OCI-LY1 (cell line): ENCODE results near the gene HRAS.

Source experiments
- H2AFZ ChIP-seq: fragments of 200-600 bp; sonication (generic), shearing (Covaris generic); 2 replicates; pipeline ENCODE4 v1.6.0; 2014; ENCODE audit warnings: antibody characterized with exemption, mild to moderate bottlenecking, low read length
- H3F3A ChIP-seq: fragments of 200-600 bp; sonication (generic), shearing (Covaris generic); 2 replicates; pipeline ENCODE4 v1.6.0; 2014; ENCODE audit warnings: mild to moderate bottlenecking, antibody characterized with exemption, low read length, moderate library complexity; ENCODE audit not compliant: insufficient read depth
- H3K27ac ChIP-seq: fragments of 200-600 bp; sonication (generic); 2 replicates; pipeline ENCODE4 v1.5.1; 2014; ENCODE audit warnings: low read length, mixed run types, mild to moderate bottlenecking, low read depth; ENCODE audit not compliant: poor library complexity, severe bottlenecking
- H3K27me3 ChIP-seq: fragments of 200-600 bp; sonication (generic); 2 replicates; pipeline ENCODE4 v1.6.0; 2014; ENCODE audit warnings: antibody characterized with exemption, mild to moderate bottlenecking, low read length, moderate library complexity; ENCODE audit not compliant: insufficient read depth
- H3K36me3 ChIP-seq: fragments of 200-600 bp; sonication (generic); 2 replicates; pipeline ENCODE4 v1.6.1; 2014; ENCODE audit warnings: mild to moderate bottlenecking, antibody characterized with exemption, low read length, moderate library complexity, mixed read lengths; ENCODE audit not compliant: insufficient read depth
- H3K4me1 ChIP-seq: fragments of 200-600 bp; sonication (generic); 2 replicates; pipeline ENCODE4 v1.5.1; 2014; ENCODE audit warnings: mild to moderate bottlenecking, low read length, moderate library complexity; ENCODE audit not compliant: insufficient read depth, severe bottlenecking
- H3K4me2 ChIP-seq: fragments of 200-600 bp; sonication (generic), shearing (Covaris generic); 2 replicates; pipeline ENCODE4 v1.6.1; 2014; ENCODE audit warnings: low read length
- H3K4me3 ChIP-seq: fragments of 200-600 bp; sonication (generic); 2 replicates; pipeline ENCODE4 v1.5.1; 2014; ENCODE audit warnings: low read length, low read depth, mild to moderate bottlenecking, mixed read lengths; ENCODE audit not compliant: poor library complexity, severe bottlenecking
- H3K79me2 ChIP-seq: fragments of 200-600 bp; shearing (Covaris generic); 2 replicates; pipeline ENCODE4 v1.6.1; 2016; ENCODE audit warnings: mixed run types, low read length, mixed read lengths; ENCODE audit not compliant: insufficient read depth
- H3K9ac ChIP-seq: fragments of 200-600 bp; sonication (generic), shearing (Covaris generic); 2 replicates; pipeline ENCODE4 v1.6.1; 2014; ENCODE audit warnings: mild to moderate bottlenecking, low read length, mixed read lengths
- H3K9me2 ChIP-seq: fragments of 200-600 bp; sonication (generic), shearing (Covaris generic); 2 replicates; pipeline ENCODE4 v1.6.1; 2014; ENCODE audit warnings: low read depth, mild to moderate bottlenecking, low read length, mixed read lengths
- H3K9me3 ChIP-seq: fragments of 200-600 bp; shearing (Covaris generic); 2 replicates; pipeline ENCODE4 v1.6.1; 2014; ENCODE audit warnings: low read length, mixed read lengths
- H4K20me1 ChIP-seq: fragments of 200-600 bp; sonication (generic), shearing (Covaris generic); 2 replicates; pipeline ENCODE4 v1.6.0; 2016; ENCODE audit warnings: mild to moderate bottlenecking, low read length; ENCODE audit not compliant: insufficient read depth
- EZH2 ChIP-seq: fragments of 200-600 bp; sonication (generic), shearing (Covaris generic); IDR thresholded peaks from 2 replicates; pipeline ENCODE4 v1.8.0; 2017; ENCODE audit warnings: borderline replicate concordance, mixed run types, mild to moderate bottlenecking, antibody characterized with exemption, low read length, moderate library complexity, mixed read lengths
- TF ChIP-seq, protein P1 (sequence below): fragments of 200-600 bp; sonication (generic), shearing (Covaris generic); IDR thresholded peaks from 2 replicates; pipeline ENCODE4 v1.5.1; 2017; ENCODE audit warnings: mild to moderate bottlenecking, antibody characterized with exemption, low read length, moderate library complexity, mixed read lengths

HRAS gene

DNA sequence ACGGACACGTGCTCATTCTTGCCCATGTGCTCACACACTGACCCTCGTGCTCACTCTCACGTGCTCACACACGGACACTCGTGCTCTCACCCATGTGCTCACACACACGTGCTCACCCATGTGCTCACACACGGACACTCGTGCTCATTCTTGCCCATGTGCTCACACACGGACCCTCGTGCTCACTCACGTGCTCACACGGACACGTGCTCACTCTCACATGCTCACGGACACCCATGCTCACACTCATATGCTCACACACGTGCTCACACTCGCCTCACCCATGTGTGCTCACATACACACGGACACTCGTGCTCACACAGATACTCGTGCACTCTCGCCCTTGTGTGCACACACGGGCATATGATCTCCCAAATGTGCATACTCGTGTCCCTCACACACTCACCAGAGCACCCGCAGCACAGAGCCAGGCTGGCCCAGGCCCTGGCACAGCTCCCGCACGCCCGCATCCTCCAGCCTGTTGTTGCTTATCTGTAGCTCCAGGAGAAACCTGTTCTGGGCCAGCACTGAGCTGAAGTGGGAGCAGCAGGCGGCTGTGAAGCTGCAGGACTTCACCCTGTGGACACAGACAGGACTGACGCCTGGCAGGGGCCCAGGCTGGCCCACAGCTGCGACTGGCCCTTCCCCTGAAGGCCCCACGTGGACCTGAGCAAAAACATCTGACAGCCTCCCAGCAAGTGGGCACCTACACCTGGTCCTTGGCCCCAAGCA is 37.6 kb downstream of the HRAS start:
- H4K20me1 ChIP-seq, result no peaks in the 10 kb centered on the region
- no peak overlapping the region for H3K9ac ChIP-seq
- peaks cover 80% of the 10 kb centered on the region for H3K36me3 ChIP-seq
- no peaks in the 10 kb centered on the region for H3K27me3 ChIP-seq
- H3K4me1 ChIP-seq, result peaks cover 5% of the 10 kb centered on the region
- no peaks in the 10 kb centered on the region for H3K9me2 ChIP-seq
- TF ChIP-seq, protein P1, sequence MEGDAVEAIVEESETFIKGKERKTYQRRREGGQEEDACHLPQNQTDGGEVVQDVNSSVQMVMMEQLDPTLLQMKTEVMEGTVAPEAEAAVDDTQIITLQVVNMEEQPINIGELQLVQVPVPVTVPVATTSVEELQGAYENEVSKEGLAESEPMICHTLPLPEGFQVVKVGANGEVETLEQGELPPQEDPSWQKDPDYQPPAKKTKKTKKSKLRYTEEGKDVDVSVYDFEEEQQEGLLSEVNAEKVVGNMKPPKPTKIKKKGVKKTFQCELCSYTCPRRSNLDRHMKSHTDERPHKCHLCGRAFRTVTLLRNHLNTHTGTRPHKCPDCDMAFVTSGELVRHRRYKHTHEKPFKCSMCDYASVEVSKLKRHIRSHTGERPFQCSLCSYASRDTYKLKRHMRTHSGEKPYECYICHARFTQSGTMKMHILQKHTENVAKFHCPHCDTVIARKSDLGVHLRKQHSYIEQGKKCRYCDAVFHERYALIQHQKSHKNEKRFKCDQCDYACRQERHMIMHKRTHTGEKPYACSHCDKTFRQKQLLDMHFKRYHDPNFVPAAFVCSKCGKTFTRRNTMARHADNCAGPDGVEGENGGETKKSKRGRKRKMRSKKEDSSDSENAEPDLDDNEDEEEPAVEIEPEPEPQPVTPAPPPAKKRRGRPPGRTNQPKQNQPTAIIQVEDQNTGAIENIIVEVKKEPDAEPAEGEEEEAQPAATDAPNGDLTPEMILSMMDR, result no peak
- no peak for TF ChIP-seq EZH2
- H3K27ac ChIP-seq, result no peak overlapping the region
- H3K4me3 ChIP-seq, result no peak overlapping the region
- no peaks in the 10 kb centered on the region for H3K9me3 ChIP-seq
- H2AFZ ChIP-seq, result no peak overlapping the region
- H3K4me2 ChIP-seq, result no peak overlapping the region
- H3F3A ChIP-seq, result no peaks in the 10 kb centered on the region
- H3K79me2 ChIP-seq, result no peaks in the 10 kb centered on the region

DNA sequence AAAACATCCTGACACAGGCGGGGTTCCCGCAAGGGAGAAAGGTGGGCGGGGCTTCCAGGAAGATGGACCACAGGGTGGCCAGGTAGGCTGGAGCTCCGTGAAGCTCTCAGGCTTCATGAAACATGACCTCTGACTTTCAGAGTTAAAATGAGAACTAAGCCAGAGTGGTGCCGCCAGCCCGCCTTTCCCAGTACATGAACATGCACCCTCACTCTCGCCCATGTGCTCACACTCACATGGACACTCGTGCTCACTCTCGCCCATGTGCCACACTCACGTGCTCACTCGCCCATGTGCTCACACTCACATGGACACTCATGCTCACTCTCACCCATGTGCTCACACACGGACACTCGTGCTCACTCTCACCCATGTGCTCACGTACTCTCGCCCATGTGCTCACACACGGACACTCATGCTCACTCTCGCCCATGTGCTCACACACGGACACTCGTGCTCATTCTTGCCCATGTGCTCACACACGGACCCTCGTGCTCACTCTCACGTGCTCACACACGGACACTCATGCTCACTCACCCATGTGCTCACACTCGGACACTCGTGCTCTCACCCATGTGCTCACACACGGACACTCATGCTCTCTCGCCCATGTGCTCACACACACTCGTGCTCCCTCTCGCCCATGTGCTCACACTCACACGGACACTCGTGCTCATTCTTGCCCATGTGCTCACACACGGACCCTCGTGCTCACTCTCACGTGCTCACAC is 38.4 kb downstream of the HRAS start:
- TF ChIP-seq EZH2, result no peak
- TF ChIP-seq, protein P1, result no peak
- no peak overlapping the region for H3K27ac ChIP-seq
- H2AFZ ChIP-seq, result no peak overlapping the region
- H3F3A ChIP-seq, result no peaks in the 10 kb centered on the region
- no peaks in the 10 kb centered on the region for H3K9me3 ChIP-seq
- no peaks in the 10 kb centered on the region for H4K20me1 ChIP-seq
- no peaks in the 10 kb centered on the region for H3K79me2 ChIP-seq
- no peaks in the 10 kb centered on the region for H3K9me2 ChIP-seq
- H3K4me2 ChIP-seq, result no peak overlapping the region
- H3K27me3 ChIP-seq, result no peaks in the 10 kb centered on the region
- H3K9ac ChIP-seq, result no peak overlapping the region
- peaks cover 80% of the 10 kb centered on the region for H3K36me3 ChIP-seq
- H3K4me3 ChIP-seq, result no peak overlapping the region
- H3K4me1 ChIP-seq, result peaks cover 10% of the 10 kb centered on the region

DNA sequence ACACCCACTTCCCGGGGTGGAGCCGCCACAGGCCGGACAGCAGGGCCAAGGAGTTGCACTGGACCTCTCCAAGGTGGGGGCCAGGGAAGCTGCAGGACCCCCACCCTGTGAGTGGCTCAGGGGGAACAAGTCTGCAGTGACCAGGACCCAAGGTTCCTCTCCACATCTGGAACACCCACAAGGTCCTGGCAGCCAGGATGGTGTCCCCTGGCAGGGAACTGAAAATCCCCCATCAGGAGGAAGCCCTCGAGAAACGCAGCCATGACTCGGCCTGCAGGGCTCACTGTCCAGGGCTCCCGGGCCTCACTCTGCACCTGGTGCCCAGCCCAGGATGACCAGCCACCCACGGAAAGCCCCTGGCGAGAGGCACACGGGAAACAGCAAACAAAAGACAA is 39.8 kb downstream of the HRAS start:
- Histone ChIP-seq H2AFZ (no peak overlapping the region), H3K9me2 (no peaks in the 10 kb centered on the region), H3K4me2 (no peak overlapping the region), H3K27me3 (no peaks in the 10 kb centered on the region), H3K79me2 (no peaks in the 10 kb centered on the region), H3K27ac (no peak overlapping the region), H3K4me3 (no peak overlapping the region), H4K20me1 (no peaks in the 10 kb centered on the region), H3F3A (no peaks in the 10 kb centered on the region), H3K36me3 (peaks cover 68% of the 10 kb centered on the region), H3K4me1 (peaks cover 10% of the 10 kb centered on the region), H3K9me3 (no peaks in the 10 kb centered on the region), H3K9ac (no peak overlapping the region)
- no peak for TF ChIP-seq EZH2
- TF ChIP-seq, protein P1, result no peak
